GM12892 (cell line): Measurements from ENCODE around the gene VWA8.

Experiments used
- POLR2A ChIP-seq: IDR thresholded peaks from 2 replicates; pipeline ENCODE4 v1.6.1; 2011; ENCODE audit warnings: low read depth, low read length, control low read depth
- POLR2AphosphoS5 ChIP-seq: IDR thresholded peaks from 2 replicates; pipeline ENCODE4 v1.6.1; 2011; ENCODE audit warnings: low read depth, low read length, control low read depth
- TAF1 ChIP-seq: IDR thresholded peaks from 2 replicates; pipeline ENCODE4 v1.6.1; 2011; ENCODE audit warnings: low read depth, mild to moderate bottlenecking, control low read depth, low read length, borderline replicate concordance

DNA sequence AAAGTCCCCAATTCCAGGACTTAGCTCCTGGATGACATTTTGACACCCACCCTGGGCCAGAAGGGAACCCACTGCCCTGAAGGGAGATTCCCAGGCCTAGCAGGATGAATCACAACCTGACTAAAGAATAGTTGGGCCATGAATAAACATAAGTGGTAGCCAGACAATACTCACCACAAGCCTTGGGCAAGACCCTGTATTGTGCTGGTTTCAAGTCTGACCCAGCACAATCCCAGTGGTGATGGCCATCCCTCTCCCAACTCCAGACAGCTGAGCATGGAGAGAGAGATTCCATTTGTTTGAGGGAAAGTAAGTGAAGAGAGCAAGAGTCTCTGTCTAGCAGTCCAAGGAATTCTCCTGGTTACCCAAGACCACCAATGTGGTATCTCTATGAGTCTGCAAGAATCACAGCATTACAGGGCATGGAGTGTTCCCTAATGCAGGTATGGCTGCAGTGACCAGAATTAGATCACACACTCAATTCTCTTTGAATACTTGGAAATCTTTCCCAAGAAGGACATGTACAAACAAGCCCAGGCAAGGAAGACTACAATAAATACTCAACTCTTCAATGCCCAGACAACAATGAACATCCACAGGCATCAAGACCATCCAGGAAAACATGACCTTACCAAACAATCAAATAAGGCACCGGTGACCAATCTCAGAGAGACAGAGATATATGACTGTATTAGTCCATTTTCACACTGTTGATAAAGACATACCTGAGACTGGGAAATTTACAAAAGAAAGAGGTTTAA lies 158.0 kb downstream of the VWA8 start:
- TF ChIP-seq POLR2A, result no peak
- no peak for TF ChIP-seq POLR2AphosphoS5
- TF ChIP-seq TAF1, result no peak
